Activated naive CD8-positive, alpha-beta T cell treated with anti-CD3 and anti-CD28 coated beads, Interleukin-2, amount 50 U/mL, for 16 hours (primary cell): ENCODE measurements around the gene NCCRP1.

Experiments used
- DNase-seq: peaks from one replicate; pipeline ENCODE4 v3.0.0-alpha.2; 2020; ENCODE audit warnings: low read depth, low spot score

Gene NCCRP1

GRCh38 chr19:39246951-39247669 is 50.3 kb downstream of the NCCRP1 start:
- no peak for DNase-seq

- no peak for DNase-seq
Measured at GRCh38 chr19:39247701-39248664, 51.2 kb downstream of the NCCRP1 start.

GRCh38 chr19:39248806-39249205 is 52.0 kb downstream of the NCCRP1 start, which contains the start of gene IFNL4:
TSS of gene IFNL4 (minus strand) at chr19:39248856.
- no peak for DNase-seq

GRCh38 chr19:39251081-39251480 is 54.3 kb downstream of the NCCRP1 start:
- DNase-seq: no peak
